HPDE6-E6E7 (cell line): ENCODE measurements around the gene TUBB.

Experiments
- DNase-seq: peaks from one replicate; pipeline ENCODE4 v3.0.0; 2011; ENCODE audit warnings: missing footprints; ENCODE audit errors: extremely low spot score

Gene TUBB

GRCh38 chr6:30687659-30688431, 32.3 kb upstream of the TUBB start:
- no peak for DNase-seq

- DNase-seq, result no peak
These were observed 31.6 kb upstream of the TUBB start for GRCh38 chr6:30688569-30688968.

- no peak for DNase-seq
These were observed 30.9 kb upstream of the TUBB start for GRCh38 chr6:30689022-30689865.

- no peak for DNase-seq
These were observed 30.2 kb upstream of the TUBB start for GRCh38 chr6:30689985-30690384.

GRCh38 chr6:30690403-30691207, 29.5 kb upstream of the TUBB start, which contains the start of gene NRM:
Gene NRM, minus strand, starts transcription at chr6:30690984. Its CDS starts 10 bp downstream, at chr6:30690974.
- peak; percentile 77 for DNase-seq

- no peak for DNase-seq
These were observed 28.8 kb upstream of the TUBB start for GRCh38 chr6:30691208-30691847.

- DNase-seq, result no peak
These were observed 23.7 kb upstream of the TUBB start for GRCh38 chr6:30696432-30696831.

- no peak for DNase-seq
These were observed 19.8 kb upstream of the TUBB start for GRCh38 chr6:30700340-30700739.

- DNase-seq, result no peak
These were observed 17.1 kb upstream of the TUBB start for GRCh38 chr6:30703011-30703410.

GRCh38 chr6:30703821-30704220, 16.3 kb upstream of the TUBB start:
- no peak for DNase-seq

- DNase-seq, result no peak
These were observed 14.5 kb upstream of the TUBB start for GRCh38 chr6:30705620-30706019.

- DNase-seq, result no peak
These were observed 12.8 kb upstream of the TUBB start for GRCh38 chr6:30707281-30707850.

- no peak for DNase-seq
These were observed 10.9 kb upstream of the TUBB start for GRCh38 chr6:30709101-30709868.

GRCh38 chr6:30711758-30712380, 8.3 kb upstream of the TUBB start:
- no peak for DNase-seq

- DNase-seq, result no peak
These were observed 7.7 kb upstream of the TUBB start for GRCh38 chr6:30712441-30712945.

GRCh38 chr6:30714263-30714662, 5.9 kb upstream of the TUBB start:
- no peak for DNase-seq

GRCh38 chr6:30716879-30717128, 3.3 kb upstream of the TUBB start:
- peak; percentile 43 for DNase-seq

GRCh38 chr6:30717129-30717844, 2.9 kb upstream of the TUBB start, which contains the start of gene MDC1:
Gene MDC1, minus strand, starts transcription at chr6:30717281. Its CDS starts 2,106 bp downstream, at chr6:30715175.
- DNase-seq, result peak; percentile 98
